Stimulated activated CD4-positive, alpha-beta T cell treated with anti-CD3 and anti-CD28 coated beads, TNF-alpha, amount 100 ng/mL, for 4 hours (primary cell): ENCODE data around the gene TCF23.

ENCODE experiments used
- DNase-seq, 3 experiments: peaks; one replicate each; pipeline ENCODE4 v3.0.0-alpha.2; 2020; ENCODE audit warnings: low read depth in 3 of 3

The TCF23 gene

DNA sequence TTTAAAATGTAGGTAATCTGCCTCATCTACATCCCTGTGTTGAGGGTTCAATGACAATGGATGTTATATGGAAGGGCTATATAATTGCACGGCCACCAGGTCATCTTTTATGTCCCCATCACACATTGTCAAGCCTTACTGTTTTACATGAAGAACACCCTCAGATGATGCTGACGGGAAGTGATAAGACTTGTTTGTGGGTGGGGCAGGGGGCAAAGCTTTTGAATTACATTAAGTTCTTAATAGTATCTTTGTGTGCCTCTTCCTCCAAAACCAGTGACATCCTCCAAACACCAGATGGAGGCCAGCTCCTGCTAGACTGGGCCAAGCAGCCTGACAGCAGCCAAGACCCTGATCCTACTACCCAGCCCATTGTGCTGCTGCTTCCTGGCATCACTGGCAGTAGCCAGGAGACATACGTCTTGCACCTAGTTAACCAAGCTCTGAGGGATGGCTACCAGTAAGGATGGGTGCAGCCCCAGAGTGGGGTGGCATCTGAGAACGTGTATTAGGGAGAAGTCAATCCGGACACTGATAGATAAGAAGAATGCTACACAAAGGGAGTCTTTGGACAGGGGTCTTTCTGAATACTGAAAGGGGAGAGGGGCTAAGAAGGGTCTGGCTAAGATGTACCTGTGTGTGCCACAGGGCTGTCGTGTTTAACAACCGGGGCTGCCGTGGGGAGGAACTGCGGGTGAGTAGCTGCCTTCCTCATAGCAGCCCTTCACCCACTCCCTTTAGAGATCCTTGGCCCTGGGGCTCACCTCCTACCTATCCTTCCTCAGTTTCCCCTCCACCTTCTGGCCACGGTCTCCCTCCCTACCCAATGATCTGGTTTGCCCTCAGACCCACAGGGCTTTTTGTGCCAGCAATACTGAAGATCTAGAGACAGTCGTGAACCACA, 19.9 kb upstream of the TCF23 start:
- DNase-seq = no peak

DNA sequence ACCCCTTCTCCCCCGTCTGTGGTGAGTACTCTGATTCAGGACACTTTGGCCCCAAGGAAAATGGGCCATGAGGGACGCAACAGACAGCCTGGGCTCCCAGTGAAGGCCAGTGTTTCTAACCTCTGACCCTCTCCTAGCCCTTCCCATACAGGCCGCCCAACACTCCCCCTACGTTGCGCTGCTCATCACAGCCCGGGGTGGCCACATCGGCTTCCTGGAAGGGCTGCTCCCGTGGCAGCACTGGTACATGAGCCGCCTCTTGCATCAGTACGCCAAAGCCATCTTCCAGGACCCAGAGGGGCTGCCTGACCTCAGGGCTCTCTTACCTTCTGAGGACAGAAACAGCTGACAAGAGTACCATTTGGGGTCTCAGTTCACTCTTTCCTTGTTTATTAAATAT, 18.4 kb upstream of the TCF23 start:
- no peak for DNase-seq

DNA sequence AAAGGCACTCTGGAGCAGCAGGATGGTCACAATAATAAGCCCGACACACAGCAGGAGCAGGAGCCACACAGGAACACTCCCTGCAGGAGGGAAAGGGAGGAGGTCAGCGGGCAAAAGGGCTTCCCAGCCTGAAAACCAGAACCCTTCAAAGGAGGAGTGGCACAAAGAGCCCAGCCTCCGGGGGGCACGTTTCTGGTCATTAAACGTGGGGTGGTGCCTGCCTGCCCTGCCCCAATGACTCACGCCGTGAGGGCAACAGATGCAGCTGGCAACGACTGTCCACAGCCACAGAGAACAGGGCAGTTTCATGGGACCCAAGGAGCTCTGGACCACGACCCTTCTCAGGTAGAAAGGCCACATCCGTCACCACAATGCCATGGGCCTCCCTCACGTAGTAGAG, 17.4 kb upstream of the TCF23 start:
- no peak for DNase-seq

DNA sequence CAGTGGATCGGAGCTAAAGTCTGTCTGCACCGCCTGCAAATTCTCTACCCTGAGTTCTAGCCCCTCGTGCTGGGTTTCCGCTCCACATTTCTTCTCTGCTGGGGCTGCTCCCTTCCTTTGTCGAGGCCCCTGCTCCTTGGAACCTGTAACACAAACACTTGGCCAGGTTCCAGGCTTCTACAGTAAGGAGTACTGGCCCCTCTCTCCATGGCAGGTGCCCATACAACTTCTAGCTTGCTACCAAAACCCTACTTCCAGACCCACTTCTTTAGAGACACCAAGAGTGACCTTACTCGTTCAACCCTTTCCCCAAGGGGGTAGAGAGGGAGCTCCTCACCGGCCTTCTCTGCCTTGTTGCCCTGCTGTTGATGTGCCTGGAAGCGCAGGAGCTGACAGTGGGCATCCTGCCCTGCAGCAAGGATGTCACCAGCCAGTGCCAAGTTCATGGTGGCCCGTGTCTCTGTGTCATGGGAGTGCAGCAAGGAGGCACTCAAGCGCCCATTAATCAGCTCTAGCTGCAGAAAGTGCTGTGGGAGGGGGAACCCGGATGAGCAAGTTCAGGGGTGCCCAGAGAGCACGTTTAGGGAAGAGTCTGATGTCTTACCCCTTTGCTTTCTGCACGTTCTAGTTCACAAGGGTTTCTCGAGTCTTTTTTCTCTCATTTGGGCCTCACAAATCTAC, 15.5 kb upstream of the TCF23 start:
- no peak for DNase-seq

DNA sequence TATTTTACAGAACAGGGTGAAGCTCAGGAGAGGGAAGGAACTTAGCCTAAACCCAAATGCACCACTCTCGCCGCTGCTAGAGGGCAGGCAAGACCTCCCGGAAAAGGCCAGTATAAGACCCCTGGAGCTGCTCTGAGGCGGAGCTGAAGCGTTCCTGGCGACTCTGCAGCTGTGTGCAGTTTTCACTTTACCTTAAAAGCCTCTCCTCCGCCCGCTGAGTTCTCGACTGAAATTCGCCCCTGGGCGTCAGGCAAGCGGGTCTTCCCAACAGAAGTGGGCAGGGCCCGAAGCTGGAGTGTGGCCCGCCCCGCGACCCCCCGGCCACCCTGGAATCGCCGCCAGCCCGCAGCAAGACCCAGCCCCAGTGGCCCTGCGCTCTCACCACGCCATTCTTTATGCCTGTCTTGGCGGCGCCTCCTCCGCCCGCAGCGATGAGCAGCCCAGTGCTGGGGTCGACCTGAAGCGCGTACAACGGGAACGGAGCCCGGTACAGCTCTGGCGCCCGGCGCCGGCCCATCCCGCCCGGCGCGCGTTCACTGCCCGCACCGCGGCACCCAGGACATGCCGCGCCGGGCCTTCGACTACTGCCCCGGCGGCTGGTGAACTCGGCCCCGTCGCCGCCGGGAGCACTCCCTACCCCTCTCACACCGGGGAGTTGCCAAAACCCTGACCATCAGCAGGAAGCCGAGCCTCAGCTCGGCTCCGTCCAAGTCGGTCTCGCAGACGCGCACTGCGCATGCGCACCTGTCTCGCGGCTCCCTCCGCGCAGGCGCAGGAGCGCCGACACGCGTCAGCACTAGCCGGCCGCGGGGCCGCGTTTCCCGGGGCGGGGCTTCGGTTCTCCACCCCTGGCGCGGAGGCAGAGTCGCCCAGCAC, 14.7 kb upstream of the TCF23 start, which contains the start of gene PREB:
Gene PREB (minus strand): TSS at position 732 of the 876 bp plus-strand sequence. CDS start 215 bp downstream, at position 517.
- peak; percentile 97 to 98 (median 97) for DNase-seq

DNA sequence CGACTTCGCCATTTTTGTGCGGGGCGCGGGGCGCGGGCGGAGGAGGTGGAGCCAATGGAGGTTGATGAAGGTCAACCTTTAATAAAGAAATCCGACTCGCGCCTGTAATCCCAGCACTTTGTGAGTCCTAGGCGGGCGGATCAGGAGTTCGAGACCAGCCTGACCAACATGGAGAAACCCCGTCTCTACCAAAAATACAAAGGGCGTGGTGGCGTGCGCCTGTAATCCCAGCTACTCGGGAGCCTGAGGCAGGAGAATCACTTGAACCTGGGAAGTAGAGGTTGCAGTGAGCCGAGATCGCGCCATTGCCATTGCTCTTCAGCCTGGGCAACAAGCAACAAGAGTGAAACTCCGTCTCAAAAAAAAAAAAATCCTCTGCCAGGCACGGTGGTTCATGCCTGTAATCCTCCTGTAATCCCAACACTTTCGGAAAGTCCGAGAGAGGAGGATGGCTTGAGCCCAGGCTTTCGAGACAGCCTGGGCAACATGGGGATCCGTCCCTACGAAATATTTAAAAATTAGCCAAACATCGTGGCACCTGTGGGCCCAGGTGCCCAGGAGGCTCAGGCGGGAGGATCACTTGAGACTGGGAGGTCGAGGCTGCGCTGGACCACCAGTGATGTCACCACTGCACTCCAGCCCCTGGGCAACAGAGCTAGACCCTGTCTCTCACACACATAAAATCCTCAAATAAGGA, 13.9 kb upstream of the TCF23 start:
- no peak for DNase-seq

DNA sequence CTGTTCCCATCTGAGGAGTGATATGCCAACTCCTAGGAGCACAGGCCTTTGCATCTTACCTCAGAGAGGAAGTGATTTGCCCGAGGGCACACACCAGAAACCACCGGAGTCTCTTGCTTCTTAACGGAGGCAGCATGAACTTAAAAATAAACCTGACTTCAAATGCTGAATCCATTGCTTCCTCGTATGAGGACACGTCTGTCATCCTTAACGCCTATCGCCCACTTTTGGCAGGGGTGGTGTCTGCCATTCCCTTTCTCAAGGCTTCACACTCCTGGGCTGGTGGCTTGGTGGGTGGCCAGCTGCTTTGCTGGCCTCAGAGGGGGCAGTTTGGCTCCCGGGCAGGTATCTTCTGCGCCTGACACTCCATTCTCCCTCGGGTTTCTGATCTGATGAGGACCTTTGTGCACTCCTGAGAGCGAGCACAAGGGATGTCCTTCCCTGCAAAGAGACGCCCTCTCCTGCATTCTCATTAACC, 13.3 kb upstream of the TCF23 start:
- DNase-seq = no peak

DNA sequence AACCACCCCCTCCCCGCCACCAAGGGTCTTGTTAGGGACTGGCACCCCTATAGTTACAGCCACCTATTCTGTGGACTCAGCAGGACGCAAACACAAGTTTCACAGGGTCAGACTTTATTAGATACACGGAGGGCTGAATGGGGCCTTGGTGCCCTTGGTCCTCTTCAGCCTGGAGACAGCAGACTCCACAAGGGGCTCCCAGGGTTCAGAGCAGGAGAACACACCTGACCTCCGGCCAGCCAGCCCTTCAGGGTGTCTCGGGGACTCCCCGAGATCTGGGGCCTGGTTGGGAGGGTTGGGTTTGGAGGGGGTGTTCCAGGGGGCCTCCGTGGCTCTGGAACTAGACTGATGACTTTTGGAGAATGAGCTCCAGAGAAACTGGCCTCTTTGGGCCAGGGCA, 12.1 kb upstream of the TCF23 start:
- no peak for DNase-seq

DNA sequence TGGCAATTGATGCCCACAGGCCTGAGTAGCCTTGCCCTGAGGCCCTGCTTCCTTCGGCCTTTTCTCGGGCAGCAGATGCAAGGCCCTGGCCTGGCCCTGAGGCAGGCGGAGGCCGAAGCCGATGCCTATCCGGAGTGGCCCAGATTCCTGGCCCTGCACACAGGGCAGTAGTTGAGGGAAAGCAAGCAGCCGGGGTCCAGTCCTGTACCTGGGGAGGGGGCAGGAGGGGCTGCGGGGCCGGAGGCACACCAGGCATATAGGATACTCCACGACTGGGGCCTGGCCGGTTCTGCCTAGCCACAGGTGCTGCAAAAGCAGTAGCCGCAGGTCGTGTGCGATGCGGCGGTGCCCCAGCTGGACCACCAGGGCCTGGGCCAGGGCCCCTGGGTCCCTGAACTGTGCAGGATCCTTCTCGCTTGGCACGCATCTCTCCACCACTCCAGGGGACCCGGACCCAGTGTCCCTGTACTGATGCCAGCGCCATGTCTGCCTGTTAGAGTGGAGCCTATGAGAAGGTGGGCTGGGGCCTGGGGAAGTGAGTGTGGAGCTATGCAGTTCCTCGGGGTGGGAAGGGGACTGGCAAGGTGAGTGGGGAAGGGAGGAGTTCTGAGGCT, 11.4 kb upstream of the TCF23 start:
- DNase-seq = no peak

DNA sequence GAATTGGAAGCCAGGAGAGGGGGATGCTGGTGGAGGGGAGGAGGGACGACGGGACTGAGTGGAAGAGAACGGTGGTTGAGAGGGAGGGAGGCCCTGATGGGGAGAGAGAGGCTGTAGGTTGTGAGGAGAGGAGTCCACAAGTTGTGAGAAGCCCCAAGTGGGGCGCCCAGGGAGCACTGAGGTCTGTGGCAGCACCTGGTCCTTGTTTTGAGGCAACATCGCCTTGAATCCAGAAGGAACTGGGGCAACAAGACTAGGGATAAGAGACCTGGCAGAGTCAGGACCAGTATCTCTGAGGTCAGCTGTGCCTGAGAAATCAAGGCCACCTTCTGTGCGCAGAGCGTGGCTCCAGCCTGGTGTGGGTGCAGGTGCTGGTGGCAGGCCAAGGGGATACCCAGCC, 10.7 kb upstream of the TCF23 start:
- no peak for DNase-seq

DNA sequence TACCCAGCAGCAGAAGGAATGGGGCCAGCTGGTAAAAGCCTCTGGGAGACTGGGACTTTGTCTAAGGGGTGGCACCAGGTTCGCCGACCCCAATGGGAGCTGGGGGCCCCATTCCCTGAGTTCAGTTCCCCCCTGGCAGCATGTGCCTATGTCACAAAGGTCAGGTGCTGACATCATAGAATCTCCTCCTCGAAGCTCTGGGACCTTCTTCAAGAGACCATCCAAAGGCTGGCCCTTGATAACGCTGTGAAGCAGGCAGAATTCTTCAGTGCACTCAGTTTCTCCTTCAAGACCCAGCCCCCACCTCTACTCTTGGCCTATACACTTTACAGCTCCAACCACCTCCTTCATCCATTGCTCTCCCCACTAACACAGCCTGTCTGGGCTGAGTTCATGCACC, 9.5 kb upstream of the TCF23 start, which contains the start of gene PRR30:
Gene PRR30 (minus strand): TSS at position 101 of the 400 bp plus-strand sequence. CDS start 1,081 bp downstream, outside the sequence.
- no peak for DNase-seq

DNA sequence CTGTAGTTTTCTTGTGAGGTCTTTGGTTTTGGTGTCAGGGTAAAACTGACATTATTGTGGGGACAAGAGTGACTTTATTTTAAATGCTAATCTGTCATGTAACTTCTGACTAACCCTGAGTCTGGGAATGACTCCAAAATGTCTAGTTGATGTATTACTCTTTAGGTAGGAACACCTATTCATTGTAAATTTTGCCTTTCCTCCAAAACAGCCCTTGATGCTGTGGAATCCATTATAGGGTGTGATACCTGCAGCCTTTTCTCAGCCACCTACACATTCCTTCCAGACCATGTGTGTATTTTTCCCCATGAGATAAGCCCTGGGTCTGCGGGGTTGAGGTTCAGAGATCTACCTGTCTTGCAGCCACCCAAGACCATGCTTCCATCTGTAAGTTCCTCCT, 5.5 kb upstream of the TCF23 start:
- DNase-seq = no peak

DNA sequence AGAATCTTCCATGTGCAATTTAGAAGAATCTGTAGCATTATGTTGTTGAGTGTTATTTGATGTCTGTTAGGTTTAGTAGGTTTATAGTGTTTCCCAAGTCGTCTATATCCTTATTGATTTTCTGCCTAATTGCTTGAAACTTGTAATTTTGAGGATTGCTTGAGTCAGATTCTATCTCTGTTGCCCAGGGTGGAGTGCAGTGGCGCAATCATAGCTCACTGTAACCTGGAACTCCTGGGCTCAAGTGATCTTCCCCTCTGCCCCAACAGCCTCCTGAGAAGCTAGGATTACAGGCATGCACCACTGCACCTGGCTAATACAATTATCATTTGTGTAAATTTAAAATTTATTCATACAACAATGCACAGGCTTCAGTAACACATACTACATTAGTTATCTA, 3.1 kb upstream of the TCF23 start:
- no peak for DNase-seq

DNA sequence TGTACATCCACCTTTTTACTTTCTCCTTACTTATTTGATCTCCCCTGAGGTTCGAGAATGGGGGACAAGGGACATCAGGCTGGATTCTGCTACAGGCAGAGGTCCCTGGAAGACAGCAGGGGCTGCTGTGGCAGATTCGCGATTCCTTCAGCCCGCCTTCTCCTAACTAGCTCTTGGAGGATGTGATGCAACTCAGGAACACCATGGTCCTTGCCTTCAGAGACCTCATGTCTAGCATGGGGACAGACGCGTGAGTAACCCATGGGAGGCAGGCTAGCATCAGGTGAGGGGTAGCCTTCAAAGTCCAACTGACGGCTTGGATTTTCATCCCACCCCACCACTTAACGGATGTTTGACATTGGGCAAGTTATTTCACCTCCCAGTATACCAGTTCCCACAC, 869 bp upstream of the TCF23 start:
- no peak for DNase-seq

DNA sequence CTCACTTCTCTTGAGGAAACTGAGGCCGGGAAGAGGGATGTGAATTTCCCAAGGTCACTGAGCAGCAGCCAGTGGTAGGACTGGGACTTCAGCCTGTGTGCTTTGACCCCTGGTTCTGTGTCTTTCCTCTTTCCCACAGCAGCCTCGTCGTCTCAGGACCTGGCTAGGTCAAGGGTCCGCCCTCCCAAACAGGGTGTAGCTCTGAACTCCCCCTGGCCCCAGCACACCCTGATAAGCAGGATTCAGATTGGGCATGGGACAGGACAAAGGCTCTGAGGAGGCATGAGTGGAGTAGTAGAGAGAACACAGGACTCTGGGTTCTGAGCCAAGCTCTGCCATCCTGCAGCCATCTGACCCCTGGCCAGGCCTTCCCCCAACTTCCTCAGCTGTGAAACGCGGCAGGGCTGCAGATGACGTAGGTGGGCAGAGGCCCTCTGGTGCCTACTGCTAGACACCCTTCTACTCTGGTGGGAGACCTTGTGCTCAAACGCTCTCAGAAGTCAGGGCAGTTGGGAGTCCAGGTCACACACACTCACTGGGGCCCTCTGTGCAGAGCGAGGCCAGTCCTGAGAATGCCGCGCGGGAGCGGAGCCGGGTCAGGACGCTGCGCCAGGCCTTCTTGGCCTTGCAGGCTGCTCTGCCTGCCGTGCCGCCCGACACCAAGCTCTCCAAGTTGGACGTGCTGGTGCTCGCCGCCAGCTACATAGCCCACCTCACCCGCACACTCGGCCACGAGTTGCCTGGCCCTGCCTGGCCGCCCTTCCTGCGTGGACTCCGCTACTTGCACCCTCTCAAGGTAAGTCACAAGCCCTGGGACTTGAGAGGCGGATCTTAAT, 984 bp downstream of the TCF23 start:
- no peak for DNase-seq

DNA sequence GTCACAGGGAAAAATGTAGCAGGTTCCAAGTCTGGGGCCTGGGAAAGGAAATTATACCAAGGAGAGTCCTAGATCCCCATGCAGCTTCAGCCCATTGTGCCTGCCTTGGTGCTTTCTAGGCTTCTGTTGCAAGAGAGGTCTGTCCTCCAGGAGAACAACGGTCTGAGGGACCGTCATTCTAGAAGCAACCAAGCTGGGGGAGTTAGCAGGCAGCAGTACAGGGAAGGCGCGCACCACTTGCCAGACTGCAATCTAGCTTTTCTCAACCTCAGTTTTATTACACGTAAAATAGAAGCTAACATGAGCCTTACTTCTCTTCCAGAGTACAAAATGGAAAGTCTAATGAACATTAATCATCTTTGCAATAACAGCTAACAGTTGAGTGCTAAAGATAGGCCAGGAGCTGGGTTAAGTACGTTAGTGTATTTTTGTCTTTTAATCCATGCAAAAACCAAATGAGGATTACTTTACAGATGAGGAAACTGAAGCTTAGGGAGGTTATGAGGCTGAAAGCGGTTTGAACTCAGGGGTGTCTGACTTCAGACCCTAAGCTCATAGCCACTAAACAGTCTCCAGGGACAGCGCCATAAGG, 1.9 kb downstream of the TCF23 start:
- no peak for DNase-seq

DNA sequence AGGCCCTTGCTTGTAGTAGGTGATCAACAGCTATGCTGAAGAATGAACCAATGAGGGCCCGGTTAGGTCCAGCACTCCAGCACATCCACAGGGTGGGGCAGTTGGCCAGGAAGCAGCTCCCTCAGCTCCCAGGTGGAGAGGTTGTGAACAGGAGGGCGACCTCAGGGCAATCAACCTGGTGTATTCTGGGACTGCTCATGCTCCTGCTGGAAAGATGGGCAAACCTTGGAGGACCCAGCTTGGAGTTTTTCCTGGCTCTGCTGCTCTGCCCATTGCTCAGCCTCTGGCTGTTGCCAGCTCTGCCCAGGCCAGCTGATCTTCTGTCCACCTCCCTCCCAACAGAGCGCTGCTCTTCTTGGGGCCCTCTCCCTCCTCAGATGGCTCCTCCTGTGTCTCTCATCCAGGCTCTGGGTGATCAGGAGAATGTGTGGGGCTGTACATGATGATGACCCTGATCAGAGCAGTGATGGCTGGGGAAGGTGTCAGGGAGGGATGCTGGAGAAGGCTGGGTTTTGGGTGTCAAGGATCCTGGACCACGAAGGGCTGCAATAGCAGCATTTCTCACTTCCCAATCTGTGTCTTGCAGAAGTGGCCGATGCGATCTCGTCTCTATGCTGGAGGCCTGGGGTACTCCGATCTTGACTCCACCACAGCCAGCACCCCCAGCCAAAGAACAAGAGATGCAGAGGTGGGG, 3.4 kb downstream of the TCF23 start:
- no peak for DNase-seq

DNA sequence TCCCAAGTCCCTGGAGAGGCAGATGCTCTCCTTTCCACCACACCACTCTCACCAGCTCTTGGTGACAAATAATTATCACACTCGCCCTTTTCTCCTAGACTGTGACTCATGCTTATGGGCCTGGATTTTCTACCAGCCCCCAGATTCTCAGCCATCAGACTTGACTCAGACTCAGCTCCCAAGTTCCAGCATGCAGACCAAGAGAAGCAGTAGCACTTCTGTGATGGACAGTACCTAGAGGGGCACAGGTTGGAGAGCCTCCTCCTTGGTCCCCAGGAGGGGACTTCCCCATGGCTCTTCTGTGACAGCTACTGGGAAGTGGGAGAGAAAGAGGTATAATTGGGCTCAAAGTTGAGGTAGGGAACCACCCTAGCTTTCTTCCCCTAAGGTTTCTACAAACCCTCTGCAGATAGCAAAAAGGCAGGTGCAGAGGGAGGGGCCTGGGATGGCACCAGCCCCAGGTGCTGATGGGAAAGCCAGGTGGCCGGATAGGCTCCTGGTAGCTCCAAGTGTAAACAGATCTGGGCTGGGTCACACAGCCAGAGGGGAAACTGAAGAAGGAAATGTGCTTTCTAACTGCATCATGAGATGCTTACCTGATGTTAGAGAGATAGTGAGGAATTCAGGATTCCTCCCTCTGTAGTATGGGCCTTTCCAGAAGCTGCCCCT, 4.1 kb downstream of the TCF23 start:
- no peak for DNase-seq
